ENCODE measurements around the gene CTTNBP2NL.

CTTNBP2NL gene, protein sequence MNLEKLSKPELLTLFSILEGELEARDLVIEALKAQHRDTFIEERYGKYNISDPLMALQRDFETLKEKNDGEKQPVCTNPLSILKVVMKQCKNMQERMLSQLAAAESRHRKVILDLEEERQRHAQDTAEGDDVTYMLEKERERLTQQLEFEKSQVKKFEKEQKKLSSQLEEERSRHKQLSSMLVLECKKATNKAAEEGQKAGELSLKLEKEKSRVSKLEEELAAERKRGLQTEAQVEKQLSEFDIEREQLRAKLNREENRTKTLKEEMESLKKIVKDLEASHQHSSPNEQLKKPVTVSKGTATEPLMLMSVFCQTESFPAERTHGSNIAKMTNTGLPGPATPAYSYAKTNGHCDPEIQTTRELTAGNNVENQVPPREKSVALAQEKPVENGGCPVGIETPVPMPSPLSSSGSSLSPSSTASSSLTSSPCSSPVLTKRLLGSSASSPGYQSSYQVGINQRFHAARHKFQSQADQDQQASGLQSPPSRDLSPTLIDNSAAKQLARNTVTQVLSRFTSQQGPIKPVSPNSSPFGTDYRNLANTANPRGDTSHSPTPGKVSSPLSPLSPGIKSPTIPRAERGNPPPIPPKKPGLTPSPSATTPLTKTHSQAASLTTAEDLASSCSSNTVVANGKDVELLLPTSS

DNA sequence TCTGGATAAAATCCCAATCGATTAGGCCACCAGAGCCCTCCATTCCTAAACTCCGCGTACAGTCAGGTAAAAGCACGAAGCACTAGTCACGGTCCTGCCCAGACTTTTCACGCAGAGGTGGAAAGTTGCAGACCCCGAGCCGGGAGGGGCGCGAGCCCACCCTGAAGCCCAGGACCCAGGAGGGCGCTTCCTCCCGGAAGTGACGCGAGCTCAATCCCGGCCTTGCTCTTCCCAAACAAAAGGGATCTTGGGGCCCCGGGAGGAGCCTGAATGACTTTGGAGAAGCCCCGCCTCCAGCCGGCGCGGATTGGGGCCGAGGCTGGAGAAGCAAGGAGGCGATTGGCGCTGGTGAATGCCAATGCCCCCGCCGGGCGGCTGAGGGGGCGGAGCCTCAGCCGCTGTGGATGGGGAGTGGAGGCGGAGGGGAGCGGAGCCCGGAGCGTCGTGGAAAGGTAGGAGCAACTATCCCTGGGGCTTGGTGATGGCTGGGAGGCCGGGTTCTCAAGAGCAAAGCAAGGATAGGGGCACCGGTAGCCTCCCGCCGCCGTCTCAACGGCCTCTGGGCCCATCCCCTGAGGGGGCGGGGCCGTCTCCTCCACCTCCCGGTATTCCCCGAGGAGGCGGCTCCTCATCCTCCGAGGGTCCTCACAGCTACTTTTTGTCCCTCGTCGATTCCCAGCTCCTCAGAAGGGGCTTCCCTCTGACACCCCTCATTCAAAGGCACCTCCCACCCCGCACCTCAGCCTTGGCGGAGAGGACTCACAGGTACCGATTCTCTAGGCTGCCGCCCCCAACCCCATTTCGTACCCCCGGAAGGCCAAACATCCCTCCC, at the start of gene CTTNBP2NL:
Gene CTTNBP2NL (plus strand): TSS at position 394 of the 832 bp plus-strand sequence. CDS start 19,952 bp downstream, outside the sequence.
- DNase-seq (ENCODE audit: low read depth), result peak; percentile 63

DNA sequence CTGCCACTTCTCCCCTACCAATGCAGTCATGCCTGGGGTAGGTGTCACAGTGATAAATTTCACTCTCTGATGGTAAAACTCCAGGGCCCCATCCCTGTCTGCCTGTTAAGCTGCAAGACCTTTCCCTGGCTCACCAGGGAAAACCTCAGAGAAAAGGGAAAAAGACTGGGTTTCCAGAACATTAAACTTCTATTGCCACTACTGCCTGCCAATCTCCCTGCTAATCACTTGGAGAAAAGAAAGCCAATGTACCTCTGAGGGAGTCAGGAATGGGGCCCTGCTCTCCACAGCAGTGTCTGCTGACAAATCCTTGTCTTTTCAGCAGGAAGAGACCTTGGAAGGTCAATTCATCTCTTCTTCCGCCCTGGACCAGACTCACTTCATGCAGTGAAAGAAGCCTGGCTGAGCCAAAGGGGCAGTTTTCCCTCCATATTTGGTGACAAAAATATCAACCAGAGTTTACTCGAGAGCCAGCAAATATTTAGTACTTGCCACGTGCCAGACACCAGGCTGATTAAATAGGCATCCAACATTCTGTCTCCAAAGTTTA, 49.1 kb upstream of the CTTNBP2NL start:
- DNase-seq (ENCODE audit: low read depth), result no peak

DNA sequence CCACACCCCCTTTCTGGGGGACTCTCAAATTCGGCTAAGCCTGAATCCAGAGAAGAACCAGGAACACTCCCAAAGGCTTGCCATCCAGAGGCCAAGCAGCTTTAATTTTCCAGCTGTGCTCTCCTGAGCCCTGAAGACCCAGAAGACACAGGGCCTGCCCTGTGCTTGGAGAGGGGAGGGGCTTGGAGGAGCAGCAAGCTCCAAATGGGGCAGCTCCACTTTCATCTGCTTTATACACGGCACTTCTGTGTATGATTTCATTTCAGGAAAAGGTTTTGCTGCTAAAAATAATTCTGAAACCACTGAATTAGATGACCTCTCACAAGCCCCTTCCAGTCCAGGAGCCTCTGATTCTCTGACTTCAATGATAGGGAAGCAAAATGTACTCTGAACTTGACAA, 39.2 kb upstream of the CTTNBP2NL start:
- no peak for DNase-seq (ENCODE audit: low read depth)

DNA sequence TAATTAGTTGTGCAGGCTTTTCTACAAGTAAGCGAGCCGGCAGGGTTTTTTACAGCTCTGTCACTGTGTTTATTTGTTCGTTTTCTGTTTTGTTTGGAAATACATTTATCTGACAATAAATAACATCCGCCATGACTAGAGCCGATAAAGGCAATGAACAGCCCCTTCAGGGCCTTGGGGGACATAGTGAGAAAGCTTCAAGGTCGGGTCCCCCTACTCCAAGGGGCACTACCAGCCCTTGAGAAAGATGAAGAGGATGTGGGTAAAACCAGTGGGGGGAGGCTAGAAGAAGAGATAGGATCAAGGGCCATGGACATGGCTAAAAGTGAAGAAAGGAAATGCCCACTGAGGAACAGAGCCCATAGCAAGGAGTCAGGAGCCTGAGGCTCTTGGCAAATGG, 38.5 kb upstream of the CTTNBP2NL start:
- DNase-seq (ENCODE audit: low read depth), result no peak

DNA sequence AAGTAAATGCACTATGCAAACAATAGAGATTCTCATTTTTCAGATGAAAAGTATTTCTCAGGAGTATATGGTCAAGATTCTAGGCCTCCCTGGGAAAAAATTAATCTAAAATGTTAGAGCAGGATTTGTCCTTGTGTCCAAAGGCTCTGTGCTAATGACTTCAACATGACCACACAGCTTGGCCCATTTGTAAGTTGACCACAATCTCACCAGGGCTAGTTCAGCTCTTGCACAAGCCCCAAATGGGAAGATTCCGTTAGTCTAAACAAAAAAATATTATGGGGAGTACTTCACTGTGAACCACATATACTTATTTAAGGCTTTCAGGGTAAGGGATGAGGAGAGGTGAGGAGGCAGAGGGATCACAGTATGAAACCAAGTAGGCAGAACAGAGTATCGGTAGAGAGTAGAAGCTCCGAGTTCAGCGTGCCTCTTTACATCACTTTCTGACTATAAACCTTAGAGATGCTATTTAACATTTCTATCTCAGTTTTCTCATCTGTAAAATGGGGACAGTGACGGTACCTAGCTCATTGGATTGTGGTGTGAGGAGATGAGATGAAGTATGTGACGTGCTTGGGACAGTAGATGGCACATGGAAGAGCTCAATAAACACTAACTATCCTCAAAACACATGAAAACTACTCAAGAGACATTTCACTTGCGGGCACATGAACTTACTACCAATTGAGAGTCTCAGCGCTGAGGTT, 37.8 kb upstream of the CTTNBP2NL start:
- no peak for DNase-seq (ENCODE audit: low read depth)

DNA sequence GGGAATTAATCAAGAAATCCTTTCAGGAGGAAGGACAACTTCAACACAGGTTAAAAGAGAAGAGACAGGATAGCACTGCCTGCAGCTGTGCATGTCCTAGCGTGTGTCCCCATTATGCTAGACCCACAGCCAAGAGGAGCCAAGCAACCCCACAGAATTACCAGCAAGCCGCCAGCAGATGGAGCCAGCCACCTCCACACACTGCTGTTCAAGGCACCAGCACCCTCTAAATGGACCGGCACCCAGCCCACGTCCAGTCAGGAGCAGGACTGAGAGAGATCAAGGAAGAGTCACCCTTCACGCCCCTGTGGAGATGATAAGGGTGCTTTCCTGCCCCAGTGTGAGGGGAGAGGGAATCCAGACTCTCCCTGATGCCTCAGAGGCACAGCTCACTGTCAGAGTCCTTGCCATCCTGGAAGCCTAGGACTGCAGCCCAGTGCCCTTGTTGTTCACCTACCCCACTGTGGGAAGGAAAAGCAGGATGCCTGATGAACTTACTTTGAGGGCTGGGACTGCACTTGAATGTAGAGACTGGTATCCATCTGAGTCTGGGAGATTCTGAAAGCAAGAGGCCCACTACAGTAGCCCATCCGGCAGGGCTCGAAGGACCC, 37.1 kb upstream of the CTTNBP2NL start:
- peak; percentile 3 for DNase-seq (ENCODE audit: low read depth)

DNA sequence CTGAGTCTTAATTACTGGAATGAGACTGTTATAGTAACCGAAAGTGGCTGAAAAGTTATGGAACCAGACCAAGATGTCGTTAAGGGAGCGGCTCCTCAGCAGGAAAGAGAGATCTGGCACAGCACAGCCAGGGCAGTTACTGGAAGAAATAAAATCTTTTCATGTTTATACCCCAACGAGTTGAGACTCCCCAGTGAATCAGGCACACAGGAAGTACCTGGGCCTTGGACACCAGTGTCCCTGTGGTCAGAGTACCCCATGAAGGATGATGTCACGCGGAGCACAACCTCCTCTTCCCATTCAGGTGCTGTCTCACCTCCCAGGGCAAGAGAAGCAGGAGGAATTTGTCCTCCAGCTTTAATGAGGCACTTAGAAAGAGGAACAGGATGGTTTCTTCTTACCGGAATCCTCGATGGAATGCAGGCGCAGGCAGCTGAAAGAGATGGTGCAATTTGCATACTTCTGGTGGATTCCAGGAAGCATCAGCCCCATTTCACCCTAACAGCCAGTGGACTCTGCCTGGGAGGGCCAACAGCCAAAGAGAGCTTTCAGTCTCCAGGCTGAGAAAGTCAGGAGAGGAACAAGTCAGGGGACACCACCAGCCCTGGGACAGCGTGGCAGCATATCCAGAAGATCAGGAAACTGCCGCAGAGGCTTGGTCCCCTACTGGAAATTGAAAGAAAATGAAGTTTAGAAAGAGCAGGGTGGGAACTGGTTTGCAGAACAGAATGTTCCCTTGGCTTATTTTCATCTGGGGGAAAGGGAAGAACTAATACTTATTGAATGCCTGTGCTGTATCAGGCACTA, 35.9 kb upstream of the CTTNBP2NL start:
- DNase-seq (ENCODE audit: low read depth), result no peak

DNA sequence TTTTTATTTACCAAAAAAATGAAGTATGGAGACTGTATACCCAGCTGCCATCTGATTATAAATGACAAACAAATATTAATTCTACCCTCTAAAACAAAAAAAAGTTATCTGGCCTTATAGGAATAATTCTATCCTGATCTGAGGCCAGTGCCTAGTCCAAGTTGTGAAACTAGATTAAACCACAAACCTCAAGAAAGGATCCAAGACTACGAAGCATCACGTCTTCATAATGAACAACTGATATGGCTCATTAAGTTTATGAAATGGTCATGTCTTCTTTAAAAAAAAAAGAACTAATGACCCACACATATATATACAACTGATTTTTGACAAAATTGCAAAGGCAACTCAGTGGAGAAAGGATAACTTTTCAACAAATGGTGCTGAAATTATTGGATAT, 32.4 kb upstream of the CTTNBP2NL start:
- no peak for DNase-seq (ENCODE audit: low read depth)

DNA sequence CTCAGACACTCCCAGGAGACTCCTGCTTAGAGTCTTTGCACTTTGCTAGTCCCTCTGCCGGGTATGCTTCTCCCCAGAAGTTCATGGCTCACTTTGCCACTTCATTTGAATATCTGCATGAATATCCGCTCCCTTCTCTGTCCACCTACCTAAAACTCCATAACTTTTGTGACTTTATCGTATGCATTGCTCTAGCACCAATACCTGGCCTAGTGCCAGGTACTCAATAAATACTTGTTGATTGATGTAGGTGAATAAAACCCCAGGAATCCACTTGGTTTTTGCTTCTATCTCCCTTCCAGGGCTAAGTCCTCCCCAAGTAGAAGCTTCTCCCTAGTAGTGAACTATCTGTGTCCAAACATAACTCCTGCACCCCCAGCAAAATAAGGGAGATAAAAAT, 27.8 kb upstream of the CTTNBP2NL start:
- no peak for DNase-seq (ENCODE audit: low read depth)

DNA sequence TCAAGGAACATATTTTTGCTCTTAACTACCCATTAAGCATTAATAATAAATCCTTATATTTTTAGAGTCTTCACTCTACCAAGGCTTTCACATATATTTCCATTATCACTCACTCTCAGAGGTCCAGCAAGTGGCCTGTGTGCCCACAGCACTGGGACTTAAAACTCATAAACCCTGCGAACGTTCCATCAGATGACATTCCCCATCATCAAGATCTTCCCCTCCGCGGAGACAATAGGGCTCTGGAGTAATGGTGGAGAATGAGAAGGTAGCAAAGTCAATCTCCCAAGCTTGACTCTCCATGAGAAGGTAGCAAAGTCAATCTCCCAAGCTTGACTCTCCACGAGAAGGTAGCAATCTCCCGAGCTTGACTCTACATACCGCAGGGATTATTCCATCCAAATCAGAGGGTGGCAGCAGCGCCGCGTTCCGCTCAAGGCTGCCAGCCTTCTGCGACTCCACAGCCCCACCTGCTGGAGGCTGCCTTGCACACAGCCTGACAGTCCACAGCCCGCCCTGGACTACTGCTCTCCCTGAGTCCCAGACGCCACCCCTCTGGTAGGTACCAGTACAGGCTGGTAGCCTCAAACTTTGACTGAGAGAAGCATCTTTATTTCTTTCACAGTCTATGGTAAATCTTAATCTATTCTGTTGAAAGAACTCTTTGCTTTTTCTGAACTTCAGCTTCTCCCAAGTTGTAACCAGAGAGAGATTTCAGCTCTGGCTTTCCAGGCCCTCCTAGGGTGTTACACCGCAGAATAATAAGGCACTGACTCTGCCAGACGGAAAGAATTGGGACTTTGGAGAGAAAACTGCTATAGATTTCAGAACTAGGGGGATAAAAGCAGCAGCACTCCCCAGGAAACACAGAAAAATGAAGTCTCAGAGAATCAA, 26.4 kb upstream of the CTTNBP2NL start:
- peak; percentile 65 for DNase-seq (ENCODE audit: low read depth)

DNA sequence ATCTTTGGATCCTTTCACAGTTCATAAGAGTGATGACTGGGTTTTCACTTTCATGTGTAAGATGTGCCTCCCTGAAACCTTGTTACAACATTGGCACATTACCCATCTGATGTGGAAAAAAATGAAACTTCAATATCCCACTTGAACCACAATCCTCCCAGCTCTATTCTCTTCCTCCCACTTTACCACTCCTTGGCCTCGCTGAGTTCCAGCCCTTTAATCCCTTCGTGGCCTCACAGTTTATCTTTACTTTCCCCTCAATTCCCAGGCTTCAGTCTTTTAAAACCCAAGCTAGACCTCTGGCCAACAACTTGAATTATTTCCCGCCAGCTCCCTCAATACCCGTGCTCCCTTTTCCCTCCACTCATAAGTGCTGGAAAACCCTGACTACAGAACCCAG, 25.0 kb upstream of the CTTNBP2NL start:
- no peak for DNase-seq (ENCODE audit: low read depth)

DNA sequence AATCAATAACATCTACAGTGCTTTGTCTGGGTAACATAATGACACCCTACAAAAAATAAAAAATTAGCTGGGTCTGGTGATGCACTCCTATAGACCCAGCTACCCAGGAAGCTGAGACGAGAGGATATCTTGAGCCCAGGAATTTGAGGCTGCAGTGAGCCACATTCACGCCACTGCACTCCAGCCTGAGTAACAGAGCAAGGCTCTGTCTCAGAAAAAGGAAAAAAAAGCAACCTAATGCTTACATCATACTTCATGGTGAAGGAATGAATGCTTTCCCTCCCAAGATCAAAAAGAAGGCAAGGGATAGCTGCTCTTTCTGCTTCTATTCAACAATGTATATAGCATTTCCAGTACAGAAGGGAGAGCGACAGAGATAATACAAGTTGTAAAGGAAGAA, 24.2 kb upstream of the CTTNBP2NL start:
- no peak for DNase-seq (ENCODE audit: low read depth)

DNA sequence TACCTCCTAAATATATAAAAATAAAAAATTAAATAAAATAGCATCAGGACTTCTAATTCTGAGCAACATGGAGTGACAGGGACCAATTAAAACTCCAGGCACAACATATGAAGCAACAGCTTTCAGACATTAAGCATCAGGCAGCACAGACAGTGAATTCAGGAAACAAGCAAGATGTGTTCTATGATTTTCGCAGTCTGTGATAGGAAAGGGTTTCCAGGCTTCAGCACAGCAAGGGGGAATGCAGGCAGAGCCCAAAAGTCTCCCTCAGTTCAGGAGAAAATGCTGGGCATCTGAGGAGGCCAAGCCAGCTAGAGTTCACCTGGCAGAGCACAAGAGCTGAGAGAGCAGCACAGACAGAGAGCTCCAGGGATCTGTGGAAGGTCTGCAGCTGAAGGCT, 22.2 kb upstream of the CTTNBP2NL start:
- no peak for DNase-seq (ENCODE audit: low read depth)

DNA sequence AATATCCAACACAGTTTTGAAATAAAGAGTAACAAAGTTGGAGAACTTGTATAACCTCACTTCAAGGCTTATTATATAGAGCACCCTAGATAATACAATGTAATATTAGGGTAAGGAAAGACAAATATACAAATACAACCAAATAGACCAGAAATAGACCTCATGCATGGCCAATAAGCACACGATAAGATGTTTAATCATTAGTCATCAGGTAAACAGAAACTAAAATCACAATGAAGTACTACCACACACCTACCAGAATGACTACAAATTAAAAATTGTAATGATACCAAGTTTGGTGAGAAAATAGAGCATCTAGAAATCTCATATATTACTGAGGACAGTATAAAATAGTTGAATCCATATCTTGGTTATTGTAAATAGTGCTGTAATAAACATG, 20.3 kb upstream of the CTTNBP2NL start:
- DNase-seq (ENCODE audit: low read depth), result no peak

DNA sequence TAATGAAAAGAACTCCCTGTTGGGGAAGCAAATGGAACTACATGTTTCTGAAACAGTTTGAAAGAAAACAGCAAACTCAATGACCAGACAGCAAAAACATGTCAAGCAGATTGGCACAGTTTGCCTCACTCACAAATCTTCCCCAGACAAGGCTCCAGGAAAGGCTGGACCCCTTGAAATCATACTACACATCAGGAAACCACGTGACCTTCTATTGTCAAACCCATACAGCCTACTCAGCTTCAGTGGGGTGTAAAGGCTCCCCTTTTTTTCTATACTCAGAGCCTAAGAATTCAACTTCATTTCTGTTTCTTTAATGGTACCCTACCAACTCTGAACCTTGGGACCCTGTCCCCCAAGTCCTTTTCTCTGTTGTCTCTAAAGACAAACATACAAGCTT, 15.7 kb upstream of the CTTNBP2NL start:
- no peak for DNase-seq (ENCODE audit: low read depth)

DNA sequence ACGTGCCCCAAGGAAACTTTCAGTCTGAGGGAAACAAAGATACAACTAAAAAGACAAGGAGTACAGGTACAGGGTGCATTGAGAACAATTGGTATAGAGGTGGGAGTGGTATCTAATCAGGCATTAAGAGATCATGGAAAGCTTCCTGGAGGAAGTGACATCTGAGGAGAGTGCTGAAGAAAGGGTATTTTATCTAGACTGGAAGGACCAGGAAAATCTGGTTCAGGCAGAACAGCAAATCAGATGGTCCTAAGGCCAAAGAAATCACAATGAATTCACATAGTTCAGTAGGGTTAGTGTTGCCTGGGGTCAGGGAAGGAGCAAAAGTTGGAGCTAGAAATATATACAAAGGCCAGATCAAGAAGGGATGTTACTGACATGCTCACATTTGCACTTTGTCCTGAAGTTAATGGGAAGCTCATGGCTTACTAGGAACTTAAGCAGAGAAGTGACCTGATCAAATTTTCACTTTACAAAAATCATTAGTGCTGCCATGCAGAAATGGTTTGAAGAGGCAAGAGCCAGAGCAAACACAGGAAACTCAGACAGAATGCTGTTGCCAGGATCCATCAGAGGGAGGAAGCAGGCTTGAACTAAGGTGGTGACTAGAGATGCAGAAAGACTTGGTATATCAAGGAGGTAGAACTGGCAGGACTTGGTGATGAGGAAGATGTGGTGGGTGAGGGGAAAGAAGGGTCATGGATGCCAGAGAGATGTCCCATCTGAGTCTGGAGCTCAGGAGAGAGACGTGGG, 14.5 kb upstream of the CTTNBP2NL start:
- no peak for DNase-seq (ENCODE audit: low read depth)

DNA sequence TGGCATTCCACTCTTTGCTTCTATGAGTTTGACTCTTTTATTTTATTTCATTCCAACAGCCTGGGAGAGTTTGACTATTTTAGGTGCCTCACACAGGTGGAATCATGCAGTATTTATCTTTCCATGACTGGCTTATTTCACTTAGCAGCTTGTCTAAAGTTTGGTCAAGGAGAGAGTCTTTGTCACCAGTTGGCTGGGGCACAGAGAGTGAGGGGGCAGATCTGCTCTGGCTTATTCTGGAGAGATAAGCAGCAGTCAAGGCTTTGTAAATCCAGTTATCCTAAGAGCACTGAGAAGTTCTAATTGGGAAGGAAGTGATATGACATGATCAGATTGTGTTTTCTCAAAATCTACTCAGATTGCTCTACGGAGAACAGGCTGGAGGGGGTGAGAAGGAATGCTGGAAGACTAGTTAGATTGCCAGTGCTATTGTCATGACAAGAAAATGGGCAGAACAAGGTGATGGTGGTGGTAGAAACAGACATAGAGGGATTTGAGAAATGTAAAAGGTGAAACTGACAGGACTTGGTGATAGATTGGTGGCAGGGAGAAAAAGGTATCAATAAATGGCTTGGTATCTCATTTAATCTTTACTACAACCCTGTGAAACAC, 12.1 kb upstream of the CTTNBP2NL start:
- DNase-seq (ENCODE audit: low read depth), result no peak

DNA sequence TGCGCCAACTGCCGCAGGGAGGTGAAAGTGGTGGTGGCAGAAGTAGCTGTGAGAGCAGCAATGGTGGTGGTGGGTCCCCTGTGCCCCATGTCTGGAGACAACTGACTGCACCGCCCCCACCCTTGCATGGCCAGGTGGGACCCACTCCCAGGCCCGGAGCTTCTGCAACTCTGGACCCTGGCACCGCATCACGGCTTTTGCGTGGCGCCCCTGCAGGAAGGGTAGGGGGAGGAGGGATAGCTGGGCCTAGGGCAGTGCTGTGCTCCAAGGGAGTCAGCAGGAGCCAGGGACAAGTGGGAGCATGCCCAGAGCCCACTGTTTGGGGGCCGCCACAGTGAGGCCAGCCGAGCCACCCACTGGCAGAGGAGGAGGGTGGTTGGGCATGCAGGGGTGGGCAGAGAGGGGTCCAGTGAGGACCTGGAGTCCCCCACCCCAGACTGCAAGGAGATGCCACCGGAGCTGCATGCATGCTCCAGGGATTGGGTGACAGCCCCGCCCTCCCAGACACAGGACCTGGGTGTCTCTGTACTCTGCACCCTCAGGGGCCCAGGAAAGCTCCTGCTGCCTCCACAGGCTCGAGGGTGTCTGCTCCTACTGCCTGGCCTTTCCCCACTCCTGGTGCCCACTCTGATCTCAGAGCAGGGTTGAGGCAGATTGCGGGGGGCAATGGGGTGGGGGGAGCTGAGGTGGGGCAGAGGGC, 9.8 kb upstream of the CTTNBP2NL start:
- no peak for DNase-seq (ENCODE audit: low read depth)

All from activated T-helper 1 cell treated with Interleukin-2 at 50 U/mL for 16 hours (primary cell).